Activated T-helper 17 cell treated with anti-CD3 and anti-CD28 coated beads, Interleukin-2, amount 50 U/mL, for 72 hours (primary cell): ENCODE data around the gene TPSD1. TPM values are rescaled to one million over a fixed set of nuclear protein-coding genes. Genes with fewer than 3 reads are reported as not detected.
"Not testable (repeated sequence)": the region's sequence is repeated elsewhere in the genome, so short reads cannot be mapped to it uniquely, and the experiment has no call there.

Source experiments
- ATAC-seq: fragments of 150-1000 bp; cut with Tn5 transposase; replicated peaks from 2 replicates; pipeline ENCODE4 v1.10.0; 2021; ENCODE audit warnings: mild to moderate bottlenecking, moderate library complexity
- H3K27ac Mint-ChIP-seq: one replicate; pipeline ENCODE4 v1.8.0; 2022; ENCODE audit warnings: mixed read lengths
- H3K27me3 Mint-ChIP-seq: one replicate; pipeline ENCODE4 v1.8.0; 2022; ENCODE audit warnings: mixed read lengths
- H3K36me3 Mint-ChIP-seq: one replicate; pipeline ENCODE4 v1.8.0; 2022; ENCODE audit warnings: low read depth, mild to moderate bottlenecking, mixed read lengths
- H3K4me1 Mint-ChIP-seq: one replicate; pipeline ENCODE4 v1.8.0; 2022; ENCODE audit warnings: mixed read lengths
- H3K4me3 Mint-ChIP-seq: one replicate; pipeline ENCODE4 v1.8.0; 2022; ENCODE audit warnings: mild to moderate bottlenecking, mixed read lengths
- H3K9me3 Mint-ChIP-seq: one replicate; pipeline ENCODE4 v1.8.0; 2022; ENCODE audit warnings: mixed read lengths
- total RNA-seq, 2 donors: library from RNA; stranded (reverse); gene quantifications; one replicate each; pipeline ENCODE4 v1.2.3, GENCODE V29; 2022

TPSD1 gene
- total RNA-seq, 2 donors from 2014 or later = not detected

DNA sequence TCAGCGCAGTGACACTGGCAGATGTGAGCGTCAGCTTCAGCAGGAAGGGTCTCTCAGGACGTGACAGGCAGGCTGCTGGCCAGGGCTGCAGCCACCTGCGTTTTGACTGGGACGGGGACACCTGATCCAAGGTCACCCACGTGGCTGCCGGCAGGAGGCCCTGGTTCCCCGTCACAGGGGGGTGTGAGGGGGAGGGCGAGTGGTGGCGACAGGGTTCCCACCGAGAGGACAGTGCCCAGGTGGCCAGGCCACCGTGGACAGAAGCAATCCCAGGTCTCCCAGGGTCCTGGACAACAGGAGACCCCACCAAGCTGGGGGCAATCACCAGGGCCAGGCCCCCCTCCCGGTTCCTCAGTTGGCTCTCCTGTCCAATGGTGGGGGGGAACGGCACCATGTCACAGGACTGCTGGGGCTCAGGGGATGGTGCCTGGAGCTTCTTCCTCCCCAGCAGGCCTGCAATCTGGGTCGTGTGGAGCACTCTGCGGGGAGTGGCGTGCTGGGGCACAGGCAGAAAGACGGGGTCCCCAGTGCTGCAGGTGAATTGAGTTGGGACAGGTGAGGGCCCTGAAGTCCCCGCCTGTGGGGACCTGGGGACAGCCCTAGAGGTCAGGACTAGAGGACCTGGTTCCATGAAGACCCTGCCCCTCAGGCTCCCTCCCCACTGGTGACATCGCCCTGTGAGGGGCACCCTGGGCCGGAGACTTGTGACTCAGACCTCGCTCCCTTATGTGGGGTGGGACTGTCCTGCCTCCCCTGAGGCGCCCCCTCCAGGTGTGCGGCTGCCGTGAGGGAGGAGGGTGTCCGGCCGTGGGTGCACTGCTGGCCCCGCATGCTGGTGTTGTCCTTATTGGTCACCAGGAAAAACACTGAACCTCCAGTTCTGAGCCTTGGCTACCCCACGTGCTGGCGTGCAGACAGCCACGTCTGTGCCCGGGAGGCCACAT, 11.7 kb upstream of the TPSD1 start:
- ATAC-seq, H3K9me3 Mint-ChIP-seq, H3K4me1 Mint-ChIP-seq, H3K27me3 Mint-ChIP-seq, H3K36me3 Mint-ChIP-seq, H3K4me3 Mint-ChIP-seq, H3K27ac Mint-ChIP-seq: not testable (repeated sequence)

DNA sequence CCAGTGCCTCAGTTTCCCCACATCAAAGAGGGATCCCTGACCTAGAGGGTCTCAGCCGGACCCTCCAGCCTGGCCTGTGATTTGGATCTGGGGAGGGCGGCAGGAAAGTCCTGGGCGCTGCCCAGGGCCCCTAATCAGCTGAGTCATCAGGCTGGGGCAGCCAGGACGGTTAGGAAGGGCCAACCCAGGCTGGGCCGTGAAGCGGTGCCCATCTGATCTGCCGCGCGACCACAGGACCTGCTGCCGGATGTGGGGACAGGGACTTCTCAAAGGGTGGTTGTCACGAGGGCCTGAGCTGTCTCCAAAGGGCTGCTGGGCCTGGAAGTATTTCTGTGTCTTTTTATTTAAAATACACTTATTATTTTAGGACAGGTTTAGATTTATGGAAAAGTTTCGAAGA, 11.0 kb upstream of the TPSD1 start:
- peaks cover 4% of the 10 kb centered on the region for H3K27me3 Mint-ChIP-seq
- peak; percentile 61 for ATAC-seq
- H3K4me1 Mint-ChIP-seq = no peaks in the 10 kb centered on the region
- H3K36me3 Mint-ChIP-seq = no peaks in the 10 kb centered on the region
- no peak overlapping the region for H3K4me3 Mint-ChIP-seq
- H3K27ac Mint-ChIP-seq = no peak overlapping the region
- H3K9me3 Mint-ChIP-seq = no peaks in the 10 kb centered on the region

- no peak overlapping the region for H3K4me3 Mint-ChIP-seq
- H3K36me3 Mint-ChIP-seq = no peaks in the 10 kb centered on the region
- no peaks in the 10 kb centered on the region for H3K9me3 Mint-ChIP-seq
- no peak for ATAC-seq
- no peak overlapping the region for H3K27ac Mint-ChIP-seq
- H3K4me1 Mint-ChIP-seq = no peaks in the 10 kb centered on the region
- peaks cover 4% of the 10 kb centered on the region for H3K27me3 Mint-ChIP-seq
These were observed 10.3 kb upstream of the TPSD1 start for GRCh38 chr16:1245452-1246020.

GRCh38 chr16:1247903-1248537, 7.8 kb upstream of the TPSD1 start:
- not testable (repeated sequence) for ATAC-seq, H3K9me3 Mint-ChIP-seq, H3K27ac Mint-ChIP-seq, H3K4me3 Mint-ChIP-seq, H3K4me1 Mint-ChIP-seq, H3K27me3 Mint-ChIP-seq, H3K36me3 Mint-ChIP-seq

- H3K4me1 Mint-ChIP-seq, H3K4me3 Mint-ChIP-seq, H3K36me3 Mint-ChIP-seq, H3K27ac Mint-ChIP-seq, H3K9me3 Mint-ChIP-seq, H3K27me3 Mint-ChIP-seq: not testable (repeated sequence)
- ATAC-seq = peak; percentile 61
These were observed 6.7 kb upstream of the TPSD1 start for GRCh38 chr16:1249031-1249755.

DNA sequence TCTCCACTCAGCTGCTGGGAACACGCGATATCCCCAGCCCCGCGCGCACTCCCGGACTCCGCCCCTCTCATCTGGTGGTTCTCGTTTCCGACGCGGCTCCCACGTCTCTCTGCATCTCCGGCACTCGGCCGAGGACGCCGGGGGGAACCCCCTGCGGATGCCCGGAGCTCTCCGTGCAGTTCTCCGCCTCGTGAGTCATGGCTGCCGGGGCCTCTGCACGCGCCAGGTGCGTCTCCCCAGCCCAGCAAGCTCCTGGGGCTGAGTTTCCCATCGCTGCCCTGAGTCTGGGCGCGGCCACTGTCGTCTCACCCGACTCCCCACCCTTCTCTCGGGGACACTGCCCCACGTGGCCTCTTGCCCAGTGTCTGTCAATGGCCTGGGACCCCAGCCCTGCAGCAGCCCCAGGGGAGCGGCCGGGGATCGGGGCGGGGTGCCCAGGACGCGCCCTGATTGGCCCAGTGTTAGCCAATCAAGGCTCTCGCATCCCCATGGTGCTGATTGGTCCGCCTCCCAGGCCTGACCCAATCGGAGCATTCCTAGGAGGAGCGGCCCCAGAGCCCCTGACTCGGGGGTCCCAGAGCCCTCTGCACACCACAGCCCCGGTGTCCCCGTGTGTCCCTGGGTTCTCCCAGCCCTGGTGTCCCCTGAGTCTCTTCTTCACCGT, 2.0 kb upstream of the TPSD1 start:
- not testable (repeated sequence) for H3K36me3 Mint-ChIP-seq, H3K9me3 Mint-ChIP-seq, H3K27me3 Mint-ChIP-seq, H3K27ac Mint-ChIP-seq, H3K4me3 Mint-ChIP-seq, H3K4me1 Mint-ChIP-seq
- peak; percentile 67 for ATAC-seq

GRCh38 chr16:1254821-1255220, 1.0 kb upstream of the TPSD1 start:
- not testable (repeated sequence) for H3K9me3 Mint-ChIP-seq, H3K27me3 Mint-ChIP-seq, H3K36me3 Mint-ChIP-seq, ATAC-seq, H3K4me3 Mint-ChIP-seq, H3K27ac Mint-ChIP-seq, H3K4me1 Mint-ChIP-seq

DNA sequence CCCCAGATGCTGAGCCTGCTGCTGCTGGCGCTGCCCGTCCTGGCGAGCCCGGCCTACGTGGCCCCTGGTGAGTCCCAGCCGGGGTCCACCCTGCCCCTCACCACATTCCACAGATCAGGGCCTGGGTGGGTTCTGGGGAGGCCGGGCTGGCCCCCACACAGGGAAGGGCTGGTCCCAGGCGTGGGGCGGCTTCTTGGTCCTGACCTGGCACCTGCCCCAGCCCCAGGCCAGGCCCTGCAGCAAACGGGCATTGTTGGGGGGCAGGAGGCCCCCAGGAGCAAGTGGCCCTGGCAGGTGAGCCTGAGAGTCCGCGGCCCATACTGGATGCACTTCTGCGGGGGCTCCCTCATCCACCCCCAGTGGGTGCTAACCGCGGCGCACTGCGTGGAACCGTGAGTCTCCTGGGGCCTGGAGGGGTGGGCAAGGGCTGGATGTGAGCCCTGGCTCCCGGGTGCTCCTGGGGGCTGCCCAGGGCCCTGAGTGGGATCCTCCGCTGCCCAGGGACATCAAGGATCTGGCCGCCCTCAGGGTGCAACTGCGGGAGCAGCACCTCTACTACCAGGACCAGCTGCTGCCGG, 516 bp downstream of the TPSD1 start:
- not testable (repeated sequence) for H3K4me1 Mint-ChIP-seq, H3K9me3 Mint-ChIP-seq, H3K4me3 Mint-ChIP-seq, H3K27ac Mint-ChIP-seq, H3K36me3 Mint-ChIP-seq, ATAC-seq
- H3K27me3 Mint-ChIP-seq = peaks cover 14% of the 10 kb centered on the region

- Mint-ChIP-seq H3K36me3 (no peaks in the 10 kb centered on the region), H3K4me3 (no peak overlapping the region), H3K9me3 (no peaks in the 10 kb centered on the region), H3K27me3 (peaks cover 14% of the 10 kb centered on the region), H3K27ac (no peak overlapping the region), H3K4me1 (no peaks in the 10 kb centered on the region)
- ATAC-seq = no peak
These were observed 1.0 kb downstream of the TPSD1 start for GRCh38 chr16:1256874-1257322.

- no peak for ATAC-seq
- no peak overlapping the region for H3K4me3 Mint-ChIP-seq
These were observed 1.8 kb downstream of the TPSD1 start for GRCh38 chr16:1257561-1258224.

DNA sequence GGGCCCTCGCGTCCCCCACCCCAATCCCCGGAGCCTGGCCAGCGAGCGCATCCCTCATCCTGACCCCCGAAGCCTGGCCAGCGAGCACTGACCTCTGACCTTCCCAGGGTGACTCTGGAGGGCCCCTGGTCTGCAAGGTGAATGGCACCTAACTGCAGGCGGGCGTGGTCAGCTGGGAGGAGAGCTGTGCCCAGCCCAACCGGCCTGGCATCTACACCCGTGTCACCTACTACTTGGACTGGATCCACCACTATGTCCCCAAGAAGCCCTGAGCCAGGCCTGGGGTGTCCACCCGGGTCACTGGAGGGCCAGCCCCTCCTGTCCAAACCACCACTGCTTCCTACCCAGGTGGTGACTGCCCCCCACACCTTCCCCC, 2.3 kb downstream of the TPSD1 start:
- Mint-ChIP-seq H3K36me3 (no peaks in the 10 kb centered on the region), H3K4me3 (no peak overlapping the region), H3K27me3 (peaks cover 14% of the 10 kb centered on the region), H3K27ac (no peak overlapping the region), H3K9me3 (no peaks in the 10 kb centered on the region), H3K4me1 (no peaks in the 10 kb centered on the region)
- no peak for ATAC-seq

More at GRCh38 chr16:1257561-1258224, 1.8 kb downstream of the TPSD1 start:
- Mint-ChIP-seq H3K27ac (no peak overlapping the region), H3K27me3 (peaks cover 14% of the 10 kb centered on the region), H3K9me3 (no peaks in the 10 kb centered on the region), H3K36me3 (no peaks in the 10 kb centered on the region), H3K4me1 (no peaks in the 10 kb centered on the region)

DNA sequence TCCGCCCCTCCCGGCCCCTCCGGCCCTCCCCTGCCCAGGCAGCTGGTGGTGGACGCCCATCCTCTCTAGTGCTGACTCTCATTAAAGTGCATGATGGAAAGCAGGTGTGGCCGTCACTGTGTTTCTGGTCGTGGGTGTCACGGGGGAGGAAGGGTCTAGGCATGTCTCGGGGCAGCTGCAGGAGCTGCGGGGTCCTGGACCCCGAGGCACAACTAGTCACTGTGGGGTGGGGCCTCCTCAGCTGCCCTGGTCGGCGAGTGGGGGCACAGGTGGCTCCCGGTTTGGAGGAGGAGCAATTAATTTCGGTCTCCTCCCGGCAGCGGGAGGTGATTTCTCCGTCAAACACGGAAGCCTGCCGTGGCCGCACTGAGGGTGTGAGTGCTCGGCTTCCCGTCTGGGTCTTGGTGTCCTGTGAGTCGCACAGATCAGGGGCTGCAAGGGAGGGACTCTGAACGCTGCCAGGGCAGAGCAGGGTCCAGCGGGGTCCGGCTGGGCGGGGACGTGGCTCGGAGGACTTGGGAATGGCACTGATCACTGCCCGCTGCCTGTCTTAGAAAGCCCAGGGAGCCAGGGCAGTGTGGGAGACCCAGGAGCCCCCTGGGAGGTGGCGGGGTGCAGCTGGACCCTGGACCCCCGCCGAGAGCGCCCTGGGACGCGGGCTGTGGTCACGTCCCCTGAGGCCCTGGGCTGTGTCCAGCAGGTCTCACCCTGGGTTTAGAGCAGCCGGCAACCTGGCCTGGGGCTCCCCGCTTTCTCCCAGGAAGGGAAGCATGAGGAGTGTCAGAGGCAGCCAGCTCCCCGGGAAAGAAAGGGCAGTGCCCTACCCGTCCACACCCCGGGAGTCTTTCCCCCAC, 3.3 kb downstream of the TPSD1 start:
- ATAC-seq = no peak
- Mint-ChIP-seq H3K4me1 (no peaks in the 10 kb centered on the region), H3K27me3 (peaks cover 14% of the 10 kb centered on the region), H3K4me3 (peak overlapping the region; percentile 51), H3K9me3 (peaks cover under 1% of the 10 kb centered on the region), H3K36me3 (no peaks in the 10 kb centered on the region), H3K27ac (no peak overlapping the region)

- Mint-ChIP-seq H3K27me3 (peaks cover 14% of the 10 kb centered on the region), H3K4me1 (peaks cover 4% of the 10 kb centered on the region), H3K9me3 (peaks cover 6% of the 10 kb centered on the region), H3K36me3 (no peaks in the 10 kb centered on the region), H3K4me3 (no peak overlapping the region), H3K27ac (no peak overlapping the region)
- ATAC-seq = no peak
These were observed 3.8 kb downstream of the TPSD1 start for GRCh38 chr16:1259760-1260068.
